HL-60/S4 (cell line): ENCODE data around the gene UBAP1L.
"Not testable (repeated sequence)": the region's sequence is repeated elsewhere in the genome, so short reads cannot be mapped to it uniquely, and the experiment has no call there.

Experiments
- in situ Hi-C: fragments of 300-500 bp; cut with MboI; formaldehyde crosslinking; loops from 2 replicates; pipeline ENCODE4 v1.14.3; 2022; ENCODE audit warnings: low sequenced_read_pairs

The UBAP1L gene

DNA sequence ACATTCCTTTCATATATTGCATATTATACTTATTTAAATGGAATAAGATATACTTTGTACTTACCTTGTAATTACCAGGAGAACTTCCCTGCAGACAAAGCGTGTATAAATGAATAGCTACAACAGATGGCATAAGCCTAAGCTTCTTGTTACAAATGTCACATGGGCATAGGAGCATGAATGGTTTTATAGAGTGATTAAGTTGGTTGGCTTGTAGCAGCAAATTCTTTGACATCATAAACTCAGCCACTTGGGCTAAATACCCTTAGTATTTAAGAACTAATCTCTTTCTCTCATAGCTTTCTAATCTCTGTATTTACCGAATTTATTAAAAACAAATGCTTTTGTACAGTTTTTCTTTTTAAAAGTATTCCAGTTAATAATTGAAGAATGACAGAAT is at the start of gene UBAP1L:
Gene UBAP1L, minus strand, starts transcription at position 115 of the 400 bp plus-strand sequence. CDS start 8,985 bp downstream, outside the sequence.
- in situ Hi-C loops: no loop called here

DNA sequence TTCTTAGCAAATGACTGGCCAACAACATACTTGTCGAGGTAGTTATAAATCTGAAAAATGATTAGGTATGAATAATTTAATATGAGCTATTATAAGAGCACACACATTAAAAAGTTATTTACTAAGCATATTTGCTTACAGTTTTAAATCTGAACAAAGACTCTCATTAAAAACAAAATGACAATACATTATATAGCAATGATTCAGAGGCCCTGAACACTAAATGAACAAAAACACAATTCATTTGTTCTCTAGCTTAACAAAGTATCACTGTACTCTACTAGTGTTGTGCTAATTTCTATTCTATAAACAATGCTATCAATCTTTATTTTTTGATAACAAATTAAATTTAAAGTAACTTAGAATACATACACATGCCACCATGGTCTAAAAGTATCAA is 49.1 kb upstream of the UBAP1L start:
- in situ Hi-C loops: no loop called here

DNA sequence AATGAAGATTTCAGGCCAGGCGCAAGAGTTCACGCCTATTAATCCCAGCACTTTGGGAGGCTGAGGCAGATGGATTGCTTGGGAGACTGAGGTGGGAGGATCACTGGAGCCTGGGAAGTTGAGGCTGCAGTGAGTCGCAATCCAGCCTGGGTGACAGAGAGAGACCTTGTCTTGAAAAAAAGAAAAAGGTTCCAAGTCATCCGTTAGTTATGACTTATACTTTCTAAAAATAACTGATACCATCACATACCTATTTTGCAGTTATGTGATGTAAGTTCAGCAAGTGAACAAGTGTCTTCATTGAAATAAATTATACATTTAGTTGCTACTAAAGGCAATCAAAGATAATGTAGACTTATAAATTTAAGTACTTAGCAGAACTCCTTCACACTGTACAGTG is 48.0 kb upstream of the UBAP1L start:
- in situ Hi-C loops: no loop called here

DNA sequence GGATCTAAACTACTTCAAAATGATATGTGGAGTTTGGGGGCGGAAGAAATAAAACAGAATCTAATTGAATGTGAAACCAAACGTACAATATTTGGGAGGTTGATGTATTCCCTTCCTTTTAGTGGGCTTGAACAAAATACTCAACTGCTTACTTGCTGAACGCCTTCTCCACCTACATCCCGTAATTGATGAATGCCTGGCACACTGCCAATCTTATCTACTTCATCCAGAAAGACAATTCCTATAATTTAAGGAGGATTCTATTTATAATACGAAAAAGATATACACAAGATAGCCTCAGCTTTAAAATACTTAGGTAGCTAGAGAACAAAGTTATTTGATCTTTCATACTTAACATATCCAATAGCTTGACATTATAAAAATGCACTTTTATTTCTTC is 41.7 kb upstream of the UBAP1L start:
- in situ Hi-C loops: no loop called here

DNA sequence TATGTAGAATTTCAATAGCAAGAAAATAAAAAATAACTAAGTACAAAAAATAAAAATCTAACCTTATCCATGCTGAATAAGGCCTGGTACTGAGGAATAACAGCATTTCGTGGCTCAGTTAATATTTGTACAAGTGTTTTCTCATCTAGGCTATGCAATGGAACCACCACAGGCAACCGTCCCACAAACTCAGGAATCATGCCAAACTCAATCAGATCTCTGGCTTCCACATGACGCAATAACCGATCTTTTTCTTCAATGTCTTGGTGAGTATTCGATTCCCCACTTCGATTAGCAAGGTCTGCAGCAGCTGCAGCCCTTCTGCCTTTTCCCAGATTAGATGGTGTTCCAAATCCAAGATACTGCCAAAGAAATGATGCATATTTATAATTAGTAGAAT is 39.7 kb upstream of the UBAP1L start:
- in situ Hi-C loops: no loop called here

DNA sequence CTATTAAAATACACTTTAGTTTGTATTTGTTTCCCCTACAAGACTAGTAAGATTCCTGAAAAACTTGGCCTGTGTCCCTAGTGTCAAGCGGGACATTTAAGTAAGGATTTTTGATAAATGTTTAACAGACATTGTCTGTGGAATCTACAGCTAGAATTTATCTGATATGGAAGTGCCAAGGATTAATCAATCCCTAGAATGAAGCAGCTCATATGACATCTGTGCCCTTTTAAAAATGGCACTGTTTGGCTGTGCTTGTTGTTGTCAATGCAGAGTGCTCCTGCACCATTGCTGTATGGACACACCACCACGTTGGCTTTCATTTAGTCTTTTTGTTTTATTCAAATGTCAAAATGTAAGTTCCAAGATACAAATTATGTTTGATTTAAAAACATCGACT is 32.9 kb upstream of the UBAP1L start:
- in situ Hi-C loops: no loop called here

DNA sequence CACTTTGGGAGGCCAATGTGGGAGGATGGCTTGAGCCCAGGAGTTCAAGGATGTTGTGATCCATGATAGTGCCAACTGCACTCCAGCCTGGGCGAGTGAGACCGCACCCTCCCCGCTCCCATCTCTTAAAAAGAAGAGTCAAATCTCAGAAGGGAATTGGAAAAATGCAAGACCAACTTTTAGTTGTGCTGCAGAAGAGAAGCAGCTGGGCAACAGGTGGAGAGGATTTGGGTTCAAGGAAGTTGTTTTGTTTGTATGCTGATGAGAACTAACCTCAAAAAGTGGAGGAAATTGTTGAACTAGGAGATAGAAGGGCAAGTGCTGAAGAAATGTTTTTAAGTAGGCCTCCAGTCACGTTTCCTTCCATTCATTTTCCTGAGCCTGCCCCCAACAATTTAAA is 31.4 kb upstream of the UBAP1L start:
- in situ Hi-C loops: no loop called here

DNA sequence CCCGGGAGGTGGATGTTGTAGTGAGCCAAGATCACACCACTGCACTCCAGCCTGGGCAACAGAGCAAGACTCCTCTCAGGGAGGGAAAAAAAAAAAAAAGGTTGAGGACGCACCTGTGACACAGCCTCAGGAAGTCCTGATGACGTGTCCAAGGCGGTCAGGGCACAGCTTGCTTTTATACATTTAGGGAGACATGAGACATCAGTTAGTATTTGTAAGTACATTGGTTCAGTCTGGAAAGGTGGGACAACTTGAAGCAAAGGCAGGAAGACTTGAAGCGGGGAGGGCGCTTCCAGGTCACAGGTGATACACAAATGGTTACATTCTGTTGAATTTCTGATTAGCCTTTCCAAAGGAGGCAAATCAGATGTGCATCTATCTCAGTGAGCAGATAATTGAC is 23.6 kb upstream of the UBAP1L start:
- in situ Hi-C loops: not testable (repeated sequence)

DNA sequence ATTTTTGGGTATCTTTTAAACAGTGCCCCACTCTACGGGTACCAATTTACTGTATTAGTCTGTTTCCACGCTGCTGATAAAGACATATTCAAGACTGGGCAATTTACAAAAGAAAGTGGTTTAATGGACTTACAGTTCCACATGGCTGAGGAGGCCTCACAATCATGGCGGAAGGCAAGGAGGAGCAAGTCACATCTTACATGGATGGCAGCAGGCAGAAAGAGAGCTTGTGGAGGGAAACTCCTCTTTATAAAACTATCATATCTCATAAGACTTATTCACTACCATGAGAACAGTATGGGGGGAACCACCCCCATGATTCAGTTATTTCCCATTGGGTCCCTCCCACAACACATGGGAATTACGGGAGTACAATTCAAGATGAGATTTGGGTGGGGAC is 22.9 kb upstream of the UBAP1L start:
- in situ Hi-C loops: not testable (repeated sequence)

DNA sequence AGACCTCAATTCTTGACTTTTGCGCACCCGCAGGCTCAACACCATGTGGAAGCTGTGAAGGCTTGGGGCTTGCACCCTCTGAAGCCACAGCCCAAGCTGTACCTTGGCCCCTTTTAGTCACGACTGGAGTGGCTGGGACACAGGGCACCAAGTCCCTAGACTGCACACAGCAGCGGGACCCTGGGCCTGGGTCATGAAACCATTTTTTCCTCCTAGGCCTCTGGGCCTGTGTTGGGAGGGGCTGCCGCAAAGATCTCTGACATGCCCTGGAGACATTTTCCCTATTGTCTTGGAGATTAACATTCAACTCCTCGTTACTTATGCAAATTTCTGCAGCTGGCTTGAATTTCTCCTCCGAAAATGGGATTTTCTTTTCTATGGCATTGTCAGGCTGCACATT is 22.1 kb upstream of the UBAP1L start:
- in situ Hi-C loops: not testable (repeated sequence)

DNA sequence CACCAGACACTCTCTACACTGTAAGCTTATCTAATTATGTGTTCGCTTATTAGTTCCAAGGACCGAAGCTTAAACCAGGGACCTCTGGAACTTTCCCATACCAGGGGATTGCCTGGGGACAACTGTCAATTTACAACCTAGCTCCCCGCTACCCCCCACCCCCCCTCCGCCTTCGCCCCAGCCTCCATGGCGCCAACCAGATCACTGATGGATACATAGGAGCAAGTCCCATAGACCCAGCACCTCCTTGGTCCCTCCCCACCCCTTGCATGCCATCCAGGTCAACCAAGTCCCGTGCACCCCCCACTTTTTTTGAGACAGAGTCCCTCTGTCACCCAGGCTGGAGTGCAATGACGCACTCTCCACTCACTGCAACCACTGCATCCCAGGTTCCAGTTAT is 19.5 kb upstream of the UBAP1L start:
- in situ Hi-C loops: no loop called here

DNA sequence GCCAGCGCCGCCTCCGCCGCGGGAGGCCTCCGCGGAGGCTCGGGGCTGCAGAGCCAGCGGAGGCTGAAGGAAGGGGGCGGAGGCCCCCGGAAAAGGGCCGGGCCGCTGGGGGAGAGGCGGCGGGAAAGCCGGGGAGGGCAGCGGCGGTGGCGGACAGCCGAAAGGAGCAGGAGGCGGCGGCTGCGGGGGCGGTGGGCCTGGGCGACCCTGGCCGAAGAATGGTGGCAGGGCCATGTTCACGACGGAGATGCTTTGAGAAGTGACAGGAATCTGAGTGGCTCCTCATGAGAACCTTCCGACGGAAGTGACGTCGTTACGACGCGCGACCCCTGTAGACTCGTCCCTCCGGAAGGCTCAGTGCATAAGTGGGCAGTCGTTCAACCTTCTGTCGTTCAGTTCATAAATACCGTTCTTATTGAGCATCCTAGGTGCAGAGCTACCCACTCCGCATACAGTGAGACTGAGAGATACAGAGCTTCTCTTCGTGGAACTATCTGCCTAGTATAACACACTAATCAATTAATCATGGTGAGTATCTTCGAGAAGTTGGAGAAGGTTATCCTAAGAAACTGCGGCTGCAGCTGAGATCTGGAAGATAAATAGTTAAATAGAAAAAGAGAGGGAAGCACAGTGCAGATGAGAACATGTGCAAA is 18.7 kb upstream of the UBAP1L start, which contains the start of gene PDCD7:
Gene PDCD7, minus strand, starts transcription at position 261 of the 653 bp plus-strand sequence. Its CDS starts 27 bp downstream, at position 234.
- in situ Hi-C loops: no loop called here

DNA sequence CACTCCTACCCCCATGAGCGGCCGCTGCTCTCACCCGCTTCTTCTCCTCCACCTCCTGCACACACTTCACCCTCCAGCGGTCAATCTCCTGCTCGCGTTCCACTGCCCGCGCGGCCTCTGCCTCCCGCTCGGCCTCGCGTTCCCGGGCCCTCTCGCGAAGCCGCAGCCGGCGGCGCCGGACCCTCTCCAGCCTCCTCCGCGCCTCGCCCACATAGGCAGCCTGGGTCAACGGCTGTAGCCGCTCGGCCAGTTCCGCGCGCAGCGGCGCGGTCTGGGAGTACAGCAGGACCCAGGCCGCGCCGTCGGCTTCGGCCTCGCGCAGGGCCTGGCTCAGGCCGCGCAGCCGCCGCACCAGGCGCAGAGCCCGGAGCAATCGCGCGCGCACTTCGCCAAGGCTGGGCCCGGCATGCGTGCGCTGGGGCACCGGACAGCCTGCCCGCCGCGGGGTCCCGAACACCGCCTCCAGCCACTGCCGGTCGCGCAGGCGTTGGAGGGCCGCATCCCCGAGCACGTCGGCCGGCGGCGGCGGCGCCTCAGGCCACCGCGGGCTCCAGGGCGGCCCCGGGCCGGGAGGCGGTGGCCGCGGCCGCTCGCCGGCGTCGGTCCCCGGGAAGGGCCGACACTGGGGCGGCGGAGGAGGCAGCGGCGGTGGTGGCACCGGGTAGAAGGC is 18.0 kb upstream of the UBAP1L start:
- in situ Hi-C loops: no loop called here

DNA sequence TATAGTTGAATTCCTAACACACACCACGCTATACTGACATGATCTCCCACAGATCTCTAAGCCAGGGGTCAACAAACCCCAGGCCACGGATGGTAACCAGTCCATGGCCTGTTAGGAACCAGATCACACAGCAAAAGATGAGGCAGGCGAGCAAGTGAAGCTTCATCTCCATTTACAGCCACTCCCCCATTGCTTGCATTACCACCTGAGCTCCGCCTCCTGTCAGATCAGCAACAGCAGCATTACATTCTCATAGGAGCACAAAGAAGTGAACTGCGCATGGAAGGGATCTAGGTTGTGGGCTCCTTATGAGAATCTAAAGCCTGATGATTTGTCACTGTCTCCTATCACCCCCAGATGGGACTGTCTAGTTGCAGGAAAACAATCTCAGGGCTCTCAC is 15.9 kb upstream of the UBAP1L start:
- in situ Hi-C loops: no loop called here

DNA sequence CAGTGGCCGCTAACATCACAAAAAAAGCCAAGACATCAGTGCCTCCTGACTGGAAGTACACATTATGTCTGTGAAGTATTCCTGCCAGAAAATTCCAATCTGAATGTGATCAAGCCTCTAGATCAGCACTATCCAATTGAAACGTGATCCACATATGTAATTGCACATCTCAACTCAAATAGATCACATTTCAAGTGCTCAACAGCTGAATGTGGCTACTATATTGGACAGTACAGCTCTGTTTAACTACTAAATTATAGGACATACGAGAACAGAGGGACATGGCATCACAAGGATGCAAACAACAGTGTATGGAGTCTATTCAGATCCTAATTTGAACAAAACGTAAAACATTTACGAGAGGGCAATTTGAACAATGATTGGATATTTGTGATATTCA is 542 bp upstream of the UBAP1L start:
- in situ Hi-C loops: no loop called here

DNA sequence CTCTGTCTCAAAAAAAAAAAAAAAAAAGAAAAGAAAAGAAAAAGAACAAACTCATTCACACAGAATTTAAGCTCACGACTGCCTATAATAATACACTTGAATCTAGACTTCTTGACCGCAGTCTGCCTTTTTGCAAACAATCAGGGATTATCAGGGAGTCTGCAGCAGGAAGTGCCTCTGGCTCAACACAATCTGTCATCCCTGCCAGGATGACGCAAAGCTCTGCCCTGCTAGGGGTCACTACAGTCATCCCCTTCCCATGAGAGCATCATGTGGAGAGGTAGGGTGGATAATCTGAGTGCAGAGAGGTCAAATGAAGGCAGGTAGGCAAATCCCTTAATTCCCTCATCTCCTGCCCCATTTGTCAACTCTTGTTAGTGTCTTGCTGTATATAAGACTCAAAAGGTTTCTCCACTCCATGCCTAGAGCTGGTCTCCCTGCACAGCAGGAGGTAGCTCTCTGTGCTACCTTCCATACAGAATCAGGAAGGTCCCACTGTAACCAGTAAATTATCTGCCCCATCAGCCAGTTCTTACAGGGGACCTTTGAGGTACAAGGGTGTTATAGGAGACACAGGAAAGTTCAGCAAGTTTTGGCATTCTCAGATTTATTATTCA is 4.2 kb downstream of the UBAP1L start:
- in situ Hi-C loops: no loop called here

DNA sequence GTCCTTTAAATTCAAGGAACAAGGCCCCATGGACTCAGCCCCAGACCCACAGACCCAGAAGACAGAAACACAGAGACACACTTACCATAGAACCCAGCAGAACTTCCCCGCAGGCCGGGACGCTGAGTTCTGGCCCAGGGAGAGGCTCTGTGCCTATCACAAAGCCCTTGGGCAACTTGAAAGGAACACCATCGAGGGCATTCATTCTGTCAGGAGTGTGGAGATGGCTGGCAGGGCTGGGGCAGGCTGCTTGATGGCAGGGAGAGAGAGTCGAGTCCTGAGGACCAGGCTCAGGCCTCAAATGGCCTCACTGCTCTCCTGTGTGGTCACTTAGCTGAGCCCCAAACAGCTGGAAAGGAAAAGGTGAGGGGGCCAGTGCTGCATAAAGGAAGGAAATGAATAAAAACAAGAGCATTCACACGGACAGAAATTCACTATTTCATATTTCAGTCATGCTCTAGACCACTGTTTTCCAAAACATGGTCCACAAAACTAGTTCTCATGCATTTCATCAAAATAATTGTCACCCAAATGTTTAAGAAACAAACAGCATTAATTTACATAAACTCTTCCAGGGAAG is 8.9 kb downstream of the UBAP1L start:
- in situ Hi-C loops: loop anchor here (10.0 kb wide), 1 partner anchor 371 kb away; no protein-coding TSS in a partner anchor

DNA sequence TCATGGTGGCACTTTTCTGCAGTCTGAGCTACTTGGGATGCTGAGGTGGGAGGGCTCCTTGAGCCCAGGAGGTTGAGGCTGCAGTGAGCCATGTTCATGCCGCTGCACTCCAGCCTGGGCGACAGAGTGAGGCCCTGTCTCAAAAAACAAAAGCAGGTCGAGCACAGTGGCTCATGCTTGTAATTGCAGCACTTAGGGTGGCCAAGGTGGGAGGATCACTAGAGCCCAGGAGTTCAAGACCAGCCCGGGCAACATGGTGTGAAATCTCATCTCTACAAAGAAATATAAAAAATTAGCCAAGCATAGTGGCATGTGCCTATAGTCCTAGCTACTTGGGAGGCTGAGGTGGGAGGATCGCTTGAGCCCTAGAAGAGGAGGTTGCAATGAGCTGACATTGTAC is 10.0 kb downstream of the UBAP1L start:
- in situ Hi-C loops: loop anchor here (10.0 kb wide), 1 partner anchor 370 kb away; no protein-coding TSS in a partner anchor

DNA sequence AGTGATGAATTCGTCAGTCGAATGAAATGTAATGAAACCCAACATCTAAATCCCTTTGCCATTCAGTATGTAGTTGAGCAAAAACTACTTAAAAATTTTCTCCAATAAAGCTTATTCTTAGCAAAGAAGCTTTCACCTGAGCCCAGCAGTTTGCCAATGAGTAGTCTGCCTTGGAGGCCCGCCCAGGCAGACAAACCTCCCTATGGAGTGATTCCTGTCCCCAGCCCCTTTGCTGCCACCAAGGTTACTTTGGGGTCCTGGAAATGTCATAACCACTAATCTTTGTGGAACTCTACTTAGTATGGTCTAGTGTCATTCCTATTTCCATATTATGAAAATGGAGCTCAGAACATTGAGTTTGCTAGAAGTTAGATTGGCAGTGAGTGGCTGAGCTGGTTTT is 12.1 kb downstream of the UBAP1L start:
- in situ Hi-C loops: loop anchor here (10.0 kb wide), 1 partner anchor 368 kb away; no protein-coding TSS in a partner anchor

DNA sequence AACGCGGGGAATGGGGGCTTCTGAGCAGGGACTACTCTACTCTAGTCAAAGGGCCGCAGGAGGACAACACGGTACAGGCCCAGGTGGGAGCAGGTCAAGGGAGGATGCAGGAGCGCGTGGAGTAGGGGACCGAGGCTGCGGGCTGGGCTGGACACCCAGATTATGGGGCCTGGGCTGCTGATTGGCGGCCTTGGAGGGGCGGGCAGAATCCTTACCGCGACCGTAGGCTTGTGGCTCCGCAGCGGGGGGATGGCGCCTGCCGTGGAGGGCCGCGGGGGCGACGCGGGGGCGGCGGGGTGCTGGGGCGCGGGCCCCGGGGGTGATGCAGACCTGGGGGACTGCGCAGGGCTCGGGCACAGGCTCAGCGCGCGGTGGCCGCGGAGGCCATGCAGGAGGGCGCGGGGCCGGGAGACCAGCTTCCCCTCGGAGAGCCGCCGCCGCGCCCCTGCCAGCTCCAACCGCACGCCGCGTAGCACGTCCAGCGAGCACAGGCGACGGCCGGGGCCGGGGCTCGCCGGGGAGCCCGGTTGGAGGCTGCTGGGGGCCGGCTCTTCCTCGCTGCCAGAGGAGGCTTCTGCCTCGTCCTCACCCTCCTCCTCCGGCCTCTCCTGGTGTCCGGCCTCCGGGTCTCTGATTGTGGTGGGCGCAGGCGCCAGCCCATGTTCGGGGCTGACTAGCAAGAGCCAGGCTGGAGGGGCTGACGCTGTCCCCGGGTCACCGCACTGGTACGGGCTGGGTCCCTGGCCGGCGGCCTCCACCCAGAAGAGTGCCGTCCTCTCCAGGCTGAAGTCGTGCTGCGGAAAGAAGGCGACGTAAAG is 12.9 kb downstream of the UBAP1L start:
- in situ Hi-C loops: loop anchor here (10.0 kb wide), 1 partner anchor 367 kb away; no protein-coding TSS in a partner anchor
